HEK293 (cell line): ENCODE results near the gene ACIN1.

ENCODE experiments used
- CTCF ChIA-PET: fragments of 350-600 bp; formaldehyde crosslinking; extraction: SDS; loops from one replicate; lab custom pipeline; 2021; ENCODE audit warnings: antibody characterized with exemption; lab: Yijun Ruan, JAX
- POLR2A ChIA-PET: fragments of 300-600 bp; formaldehyde crosslinking; extraction: SDS; loops from one replicate; lab custom pipeline; 2020; ENCODE audit warnings: antibody characterized with exemption, inconsistent platforms; lab: Yijun Ruan, JAX
- H3K27ac ChIP-seq: fragments of 200-500 bp; sonication (Bioruptor generic); 2 replicates; pipeline ENCODE4 v1.5.1; 2014; ENCODE audit warnings: low read depth, low read length, control low read depth, inconsistent platforms; ENCODE audit errors: extremely low read depth
- H3K36me3 ChIP-seq, 2 experiments: fragments of 200-500 bp in 1 of 2; sonication (Bioruptor generic) in 1 of 2; 1 replicate in 1 of 2; 2 replicates in 1 of 2; pipeline ENCODE4 v1.5.1; 2014 to 2017; ENCODE audit warnings: inconsistent platforms in 2 of 2, low read length in 2 of 2; ENCODE audit not compliant: control insufficient read depth in 2 of 2, insufficient read depth in 1 of 2
- H3K4me1 ChIP-seq: fragments of 200-500 bp; sonication (Bioruptor generic); 2 replicates; pipeline ENCODE4 v1.5.1; 2014; ENCODE audit warnings: mild to moderate bottlenecking, low read length, inconsistent platforms; ENCODE audit not compliant: control insufficient read depth, insufficient read depth
- H3K4me3 ChIP-seq: 2 replicates; pipeline ENCODE4 v1.5.1; 2011; ENCODE audit warnings: low read depth, mild to moderate bottlenecking, control low read depth, low read length, moderate library complexity
- H3K9me3 ChIP-seq: fragments of 200-500 bp; sonication (Bioruptor generic); 2 replicates; pipeline ENCODE4 v1.5.1; 2014; ENCODE audit warnings: low read depth, low read length, inconsistent platforms; ENCODE audit not compliant: control insufficient read depth, insufficient read depth
- GLIS1 ChIP-seq: fragments of 450-650 bp; formaldehyde crosslinking; IDR thresholded peaks from 2 replicates; pipeline ENCODE4 v1.5.1; 2016; ENCODE audit warnings: missing biosample characterization, missing genetic modification characterization
- IKZF3 ChIP-seq: fragments of 450-650 bp; IDR thresholded peaks from 2 replicates; pipeline ENCODE4 v1.5.0; 2018; ENCODE audit warnings: missing biosample characterization, mild to moderate bottlenecking, missing genetic modification characterization, moderate library complexity
- KLF8 ChIP-seq: fragments of 450-650 bp; formaldehyde crosslinking; IDR thresholded peaks from 2 replicates; pipeline ENCODE4 v1.5.1; 2016; ENCODE audit warnings: missing biosample characterization, missing genetic modification characterization
- MZF1 ChIP-seq: fragments of 450-650 bp; formaldehyde crosslinking; IDR thresholded peaks from 2 replicates; pipeline ENCODE4 v1.5.1; 2017; ENCODE audit warnings: missing biosample characterization, missing genetic modification characterization, borderline replicate concordance
- SCRT2 ChIP-seq: fragments of 450-650 bp; formaldehyde crosslinking; IDR thresholded peaks from 2 replicates; pipeline ENCODE4 v1.5.1; 2016; ENCODE audit warnings: missing biosample characterization, missing genetic modification characterization
- ZBTB17 ChIP-seq: fragments of 450-650 bp; formaldehyde crosslinking; IDR thresholded peaks from 2 replicates; pipeline ENCODE4 v1.5.1; 2016; ENCODE audit warnings: missing biosample characterization, missing genetic modification characterization
- ZBTB21 ChIP-seq: fragments of 450-650 bp; formaldehyde crosslinking; IDR thresholded peaks from 2 replicates; pipeline ENCODE4 v1.5.1; 2017; ENCODE audit warnings: missing biosample characterization, missing genetic modification characterization
- ZEB2 ChIP-seq: fragments of 450-650 bp; formaldehyde crosslinking; IDR thresholded peaks from 2 replicates; pipeline ENCODE4 v1.5.1; 2016; ENCODE audit warnings: missing biosample characterization, missing genetic modification characterization
- ZNF10 ChIP-seq: fragments of 450-650 bp; formaldehyde crosslinking; IDR thresholded peaks from 2 replicates; pipeline ENCODE4 v1.5.1; 2017; ENCODE audit warnings: missing biosample characterization, missing genetic modification characterization
- ZNF16 ChIP-seq: fragments of 450-650 bp; formaldehyde crosslinking; IDR thresholded peaks from 2 replicates; pipeline ENCODE4 v1.5.1; 2016; ENCODE audit warnings: low read depth, missing biosample characterization, missing genetic modification characterization
- ZNF341 ChIP-seq: fragments of 450-650 bp; formaldehyde crosslinking; IDR thresholded peaks from 2 replicates; pipeline ENCODE4; 2016; ENCODE audit warnings: low read depth, missing biosample characterization, missing genetic modification characterization
- ZNF354C ChIP-seq: fragments of 450-650 bp; formaldehyde crosslinking; IDR thresholded peaks from 2 replicates; pipeline ENCODE4 v1.5.1; 2016; ENCODE audit warnings: missing biosample characterization, missing genetic modification characterization, low read depth, borderline replicate concordance
- ZNF391 ChIP-seq: fragments of 450-650 bp; formaldehyde crosslinking; IDR thresholded peaks from 2 replicates; pipeline ENCODE4 v1.5.1; 2016; ENCODE audit warnings: low read depth, missing biosample characterization, missing genetic modification characterization, borderline replicate concordance
- ZNF488 ChIP-seq: fragments of 450-650 bp; formaldehyde crosslinking; IDR thresholded peaks from 2 replicates; pipeline ENCODE4 v1.5.1; 2016; ENCODE audit warnings: missing biosample characterization, missing genetic modification characterization
- ZNF501 ChIP-seq: fragments of 450-650 bp; formaldehyde crosslinking; IDR thresholded peaks from 2 replicates; pipeline ENCODE4 v1.5.1; 2016; ENCODE audit warnings: missing biosample characterization, missing genetic modification characterization
- ZNF510 ChIP-seq: fragments of 450-650 bp; formaldehyde crosslinking; IDR thresholded peaks from 2 replicates; pipeline ENCODE4 v1.5.1; 2018; ENCODE audit warnings: mild to moderate bottlenecking, missing genetic modification characterization, missing biosample characterization; ENCODE audit not compliant: insufficient replicate concordance
- ZNF530 ChIP-seq: fragments of 450-650 bp; formaldehyde crosslinking; IDR thresholded peaks from 2 replicates; pipeline ENCODE4 v1.5.1; 2016; ENCODE audit warnings: low read depth, missing biosample characterization, missing genetic modification characterization
- ZNF660 ChIP-seq: fragments of 450-650 bp; IDR thresholded peaks from 2 replicates; pipeline ENCODE4 v1.5.1; 2018; ENCODE audit warnings: missing biosample characterization, mild to moderate bottlenecking, missing genetic modification characterization
- ZNF776 ChIP-seq: fragments of 450-650 bp; formaldehyde crosslinking; IDR thresholded peaks from 2 replicates; pipeline ENCODE4 v1.5.0; 2017; ENCODE audit warnings: missing biosample characterization, missing genetic modification characterization, borderline replicate concordance
- TF ChIP-seq, protein P1 (sequence below): fragments of 450-650 bp; formaldehyde crosslinking; IDR thresholded peaks from 2 replicates; pipeline ENCODE4 v1.5.1; 2016; ENCODE audit warnings: missing biosample characterization, missing genetic modification characterization
- TF ChIP-seq, protein P2 (sequence below): fragments of 450-650 bp; formaldehyde crosslinking; IDR thresholded peaks from 2 replicates; pipeline ENCODE4 v1.5.1; 2017; ENCODE audit warnings: missing biosample characterization, missing genetic modification characterization
- TF ChIP-seq, protein P3 (sequence below): fragments of 450-650 bp; formaldehyde crosslinking; IDR thresholded peaks from 2 replicates; pipeline ENCODE4 v1.5.1; 2016; ENCODE audit warnings: missing biosample characterization, missing genetic modification characterization

The ACIN1 gene

DNA sequence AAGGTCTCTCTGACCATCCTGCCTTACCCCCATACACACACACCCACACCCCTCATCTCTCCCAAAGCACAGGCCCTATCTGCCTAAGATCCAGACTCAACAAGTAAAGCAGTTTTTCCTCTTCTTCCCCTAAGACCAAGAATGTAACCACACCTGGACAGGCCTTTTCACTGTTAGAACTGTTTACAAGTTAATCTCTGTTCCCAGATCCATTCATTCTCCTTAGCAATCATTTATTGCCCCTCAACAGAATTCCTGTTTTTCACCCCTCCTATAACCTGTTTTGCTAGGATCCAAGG lies 11.8 kb upstream of the ACIN1 start (continued):
- TF ChIP-seq SCRT2 (tag by site-specific recombination) (peak; percentile 82), ZEB2 (tag by site-specific recombination) (peak; percentile 77)

DNA sequence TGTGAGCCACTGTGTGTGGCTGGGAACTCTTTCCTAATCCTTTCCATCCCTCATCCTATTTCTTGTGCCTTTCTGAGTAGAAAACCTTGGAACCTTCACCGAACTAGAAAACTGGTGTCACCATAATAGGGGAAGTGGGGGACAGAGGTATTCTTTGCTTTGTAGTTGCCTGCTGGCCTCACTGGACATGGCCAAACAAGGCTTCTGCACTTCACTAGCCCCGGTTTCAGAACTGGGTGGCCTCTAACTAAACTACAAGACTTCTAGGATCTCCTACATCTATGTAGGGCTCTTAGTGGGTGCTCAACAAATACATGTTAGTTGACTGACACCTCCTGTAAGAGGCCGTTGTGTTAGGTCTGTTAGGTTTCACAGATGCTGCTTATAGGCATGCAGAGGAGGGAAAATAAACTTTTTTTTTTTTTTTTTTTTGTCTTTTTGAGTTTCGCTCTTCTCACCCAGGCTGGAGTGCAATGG lies 10.4 kb upstream of the ACIN1 start:
- no peak overlapping the region for H3K27ac ChIP-seq
- no peaks in the 10 kb centered on the region for H3K36me3 ChIP-seq
- POLR2A ChIA-PET, result no interaction called here
- no peak overlapping the region for H3K4me3 ChIP-seq
- peaks cover 4% of the 10 kb centered on the region for H3K4me1 ChIP-seq
- CTCF ChIA-PET, result no interaction called here
- no peaks in the 10 kb centered on the region for H3K9me3 ChIP-seq
- TF ChIP-seq ZNF510 (tag by site-specific recombination) (no peak), GLIS1 (tag by site-specific recombination) (no peak), MZF1 (no peak), ZBTB21 (no peak), ZNF391 (tag by site-specific recombination) (no peak), ZNF354C (tag by site-specific recombination) (no peak), ZNF776 (tag by site-specific recombination) (no peak)
- TF ChIP-seq, protein P1, sequence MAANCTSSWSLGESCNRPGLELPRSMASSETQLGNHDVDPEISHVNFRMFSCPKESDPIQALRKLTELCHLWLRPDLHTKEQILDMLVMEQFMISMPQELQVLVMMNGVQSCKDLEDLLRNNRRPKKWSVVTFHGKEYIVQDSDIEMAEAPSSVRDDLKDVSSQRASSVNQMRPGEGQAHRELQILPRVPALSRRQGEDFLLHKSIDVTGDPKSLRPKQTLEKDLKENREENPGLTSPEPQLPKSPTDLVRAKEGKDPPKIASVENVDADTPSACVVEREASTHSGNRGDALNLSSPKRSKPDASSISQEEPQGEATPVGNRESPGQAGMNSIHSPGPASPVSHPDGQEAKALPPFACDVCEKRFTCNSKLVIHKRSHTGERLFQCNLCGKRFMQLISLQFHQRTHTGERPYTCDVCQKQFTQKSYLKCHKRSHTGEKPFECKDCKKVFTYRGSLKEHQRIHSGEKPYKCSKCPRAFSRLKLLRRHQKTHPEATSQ (tag by site-specific recombination), result no peak

DNA sequence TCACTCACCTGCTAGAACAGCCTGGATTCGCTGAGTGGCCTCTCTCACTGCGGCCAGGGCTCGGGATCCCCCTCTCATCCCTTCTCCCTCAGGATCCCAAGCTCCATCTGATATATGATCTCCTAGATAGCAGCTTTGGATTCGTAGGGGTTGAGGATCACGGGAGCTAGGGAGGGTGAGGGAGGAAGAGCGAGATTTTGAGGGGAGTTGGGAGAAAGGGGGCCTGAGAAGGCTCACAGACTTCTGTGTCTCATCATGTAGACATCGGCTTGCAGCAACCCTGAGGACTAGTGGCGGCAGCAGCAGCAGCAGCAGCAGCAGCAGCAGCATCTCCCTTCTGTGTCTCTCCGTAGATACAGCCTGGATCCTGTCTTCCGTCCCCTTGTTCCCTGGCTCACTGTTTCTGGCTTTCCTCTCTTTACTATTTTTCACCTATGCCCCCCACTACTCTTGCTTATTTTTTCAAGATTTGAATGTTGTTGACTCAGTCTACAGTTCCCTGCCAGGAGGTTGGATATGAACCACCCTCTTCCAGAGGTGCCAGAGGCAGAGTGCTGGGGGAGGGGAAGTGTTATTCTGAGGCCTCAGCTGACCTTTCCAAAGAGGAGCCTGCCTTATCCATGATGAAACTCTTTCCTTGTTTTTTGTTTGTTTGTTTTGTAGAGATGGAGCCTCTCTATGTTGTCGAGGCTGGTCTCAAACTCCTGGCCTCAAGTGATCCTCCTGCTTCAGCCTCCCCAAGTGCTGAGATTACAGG lies 9.8 kb upstream of the ACIN1 start, which contains the start of gene CIROP:
TSS of gene CIROP (minus strand) at position 399 of the 757 bp plus-strand sequence. CDS start at position 330, 69 bp downstream.
- H3K27ac ChIP-seq, result no peak within 1 kb of the TSS
- H3K4me3 ChIP-seq, result no peak within 1 kb of the TSS
- peaks cover 4% of the 10 kb centered on the region for H3K4me1 ChIP-seq
- ChIA-PET POLR2A (interaction anchor here (1.9 kb wide), 1 partner anchor 10 kb away, joined by 8 read pairs; the partner anchor contains the start of genes ACIN1 and C14orf119), CTCF (interaction anchor here (0.6 to 0.7 kb wide), 3 partner anchors 8 to 83 kb away, joined by 3 read pairs; no protein-coding TSS in a partner anchor)
- H3K36me3 ChIP-seq, result no peaks in the 10 kb centered on the region
- TF ChIP-seq ZNF16 (peak; percentile 56; the same call in 1 of the 2 replicates), ZEB2 (tag by site-specific recombination) (0 out of 2 replicates have a peak, but pooled peaks have one; percentile 19), ZNF488 (tag by site-specific recombination) (no peak), IKZF3 (peak; percentile 64), KLF8 (peak; percentile 12; the same call in 1 of the 2 replicates), GLIS1 (tag by site-specific recombination) (peak; percentile 64), ZNF501 (tag by site-specific recombination) (no peak), ZBTB17 (tag by site-specific recombination) (peak; percentile 35; the same call in 1 of the 2 replicates), ZNF10 (tag by site-specific recombination) (0 out of 2 replicates have a peak, but pooled peaks have one; percentile 11), ZNF530 (tag by site-specific recombination) (no peak), ZNF660 (tag by site-specific recombination) (no peak), ZNF341 (tag by site-specific recombination) (peak; percentile 55; the same call in 1 of the 2 replicates)
- TF ChIP-seq, protein P2, sequence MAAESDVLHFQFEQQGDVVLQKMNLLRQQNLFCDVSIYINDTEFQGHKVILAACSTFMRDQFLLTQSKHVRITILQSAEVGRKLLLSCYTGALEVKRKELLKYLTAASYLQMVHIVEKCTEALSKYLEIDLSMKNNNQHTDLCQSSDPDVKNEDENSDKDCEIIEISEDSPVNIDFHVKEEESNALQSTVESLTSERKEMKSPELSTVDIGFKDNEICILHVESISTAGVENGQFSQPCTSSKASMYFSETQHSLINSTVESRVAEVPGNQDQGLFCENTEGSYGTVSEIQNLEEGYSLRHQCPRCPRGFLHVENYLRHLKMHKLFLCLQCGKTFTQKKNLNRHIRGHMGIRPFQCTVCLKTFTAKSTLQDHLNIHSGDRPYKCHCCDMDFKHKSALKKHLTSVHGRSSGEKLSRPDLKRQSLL, result peak; percentile 97
- TF ChIP-seq, protein P3, sequence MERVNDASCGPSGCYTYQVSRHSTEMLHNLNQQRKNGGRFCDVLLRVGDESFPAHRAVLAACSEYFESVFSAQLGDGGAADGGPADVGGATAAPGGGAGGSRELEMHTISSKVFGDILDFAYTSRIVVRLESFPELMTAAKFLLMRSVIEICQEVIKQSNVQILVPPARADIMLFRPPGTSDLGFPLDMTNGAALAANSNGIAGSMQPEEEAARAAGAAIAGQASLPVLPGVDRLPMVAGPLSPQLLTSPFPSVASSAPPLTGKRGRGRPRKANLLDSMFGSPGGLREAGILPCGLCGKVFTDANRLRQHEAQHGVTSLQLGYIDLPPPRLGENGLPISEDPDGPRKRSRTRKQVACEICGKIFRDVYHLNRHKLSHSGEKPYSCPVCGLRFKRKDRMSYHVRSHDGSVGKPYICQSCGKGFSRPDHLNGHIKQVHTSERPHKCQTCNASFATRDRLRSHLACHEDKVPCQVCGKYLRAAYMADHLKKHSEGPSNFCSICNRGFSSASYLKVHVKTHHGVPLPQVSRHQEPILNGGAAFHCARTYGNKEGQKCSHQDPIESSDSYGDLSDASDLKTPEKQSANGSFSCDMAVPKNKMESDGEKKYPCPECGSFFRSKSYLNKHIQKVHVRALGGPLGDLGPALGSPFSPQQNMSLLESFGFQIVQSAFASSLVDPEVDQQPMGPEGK, result peak; percentile 24; the same call in 1 of the 2 replicates
- no peaks in the 10 kb centered on the region for H3K9me3 ChIP-seq
